HG03442 (cell line): Measurements from ENCODE around the gene PROB1.
"Not testable (repeated sequence)": the region's sequence is repeated elsewhere in the genome, so short reads cannot be mapped to it uniquely, and the experiment has no call there.

ENCODE experiments used
- ATAC-seq: cut with Tn5 transposase; IDR thresholded peaks from one replicate; pipeline ENCODE4 v1.9.1; 2021; ENCODE audit warnings: mild to moderate bottlenecking, moderate library complexity; ENCODE audit not compliant: unreplicated experiment

The PROB1 gene

DNA sequence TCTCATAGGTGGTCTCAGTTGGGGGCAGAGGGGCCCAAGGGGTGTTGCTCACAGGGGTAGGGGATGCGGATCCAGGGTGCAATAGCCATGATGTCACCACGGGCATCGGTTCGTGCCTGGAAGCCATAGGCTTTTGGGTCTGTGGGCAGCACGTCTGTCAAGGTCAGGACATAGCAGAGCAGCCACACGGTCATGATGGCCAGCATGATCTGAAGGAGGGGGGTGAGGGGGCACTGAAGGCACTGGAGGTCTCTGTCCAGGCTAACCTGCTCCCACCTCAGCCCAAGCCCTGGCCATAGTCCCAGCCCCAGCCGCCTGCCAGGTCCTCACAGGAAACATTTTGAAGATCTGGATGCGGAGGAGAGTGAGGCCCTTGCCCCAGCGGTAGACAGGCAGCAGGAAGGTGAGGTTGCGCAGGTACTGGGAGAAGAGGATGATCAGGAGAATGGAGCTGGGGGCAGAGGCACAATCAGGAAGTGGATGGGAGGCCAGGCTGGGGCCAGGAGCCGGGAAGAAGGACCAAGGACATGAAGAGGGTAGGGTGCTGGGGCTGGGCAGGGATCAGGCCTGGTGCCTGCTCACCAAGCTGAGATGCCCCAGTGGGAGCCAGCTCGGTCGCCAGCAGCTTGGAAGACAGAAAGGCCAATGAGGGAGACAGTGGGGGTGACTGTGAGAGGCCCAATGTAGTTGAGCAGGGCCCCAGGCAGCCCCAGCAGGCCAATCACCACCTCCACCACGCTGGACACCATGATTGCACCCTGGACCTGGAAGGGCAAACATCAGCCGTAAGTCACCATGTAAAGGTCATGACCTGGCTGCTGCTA is 15.1 kb downstream of the PROB1 start:
- no peak for ATAC-seq

GRCh38 chr5:139378941-139379361 is 16.0 kb downstream of the PROB1 start:
- ATAC-seq: no peak

GRCh38 chr5:139378101-139378825 is 16.6 kb downstream of the PROB1 start:
- ATAC-seq: no peak

- ATAC-seq: no peak
Observed at GRCh38 chr5:139377226-139377625, 17.7 kb downstream of the PROB1 start.

- ATAC-seq: no peak
Observed at GRCh38 chr5:139376364-139376763, 18.5 kb downstream of the PROB1 start.

- no peak for ATAC-seq
Observed at GRCh38 chr5:139374909-139375308, 20.0 kb downstream of the PROB1 start.

- ATAC-seq: no peak
Observed at GRCh38 chr5:139371482-139372435, 23.1 kb downstream of the PROB1 start.

- no peak for ATAC-seq
Observed at GRCh38 chr5:139369181-139369580, 25.7 kb downstream of the PROB1 start.

DNA sequence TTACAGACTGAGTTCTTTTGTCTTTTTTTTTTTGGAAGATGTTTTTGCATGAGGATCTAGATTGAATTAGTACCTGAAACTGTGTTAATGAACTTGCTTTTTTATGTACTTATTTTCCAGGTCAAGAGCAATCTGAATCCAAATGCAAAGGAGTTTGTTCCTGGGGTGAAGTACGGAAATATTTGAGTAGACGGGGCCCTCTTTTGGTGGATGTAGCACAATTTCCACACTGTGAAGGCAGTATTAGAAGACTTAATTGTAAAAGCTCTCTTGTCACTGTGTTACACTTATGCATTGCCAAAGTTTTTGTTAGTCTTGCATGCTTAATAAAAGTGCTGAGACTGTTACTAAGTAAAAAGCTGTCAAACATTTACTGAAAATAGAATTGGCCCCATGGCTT is 26.3 kb downstream of the PROB1 start:
- no peak for ATAC-seq

- no peak for ATAC-seq
Observed at GRCh38 chr5:139364466-139364865, 30.4 kb downstream of the PROB1 start.

GRCh38 chr5:139363937-139364336 is 31.0 kb downstream of the PROB1 start:
- no peak for ATAC-seq

DNA sequence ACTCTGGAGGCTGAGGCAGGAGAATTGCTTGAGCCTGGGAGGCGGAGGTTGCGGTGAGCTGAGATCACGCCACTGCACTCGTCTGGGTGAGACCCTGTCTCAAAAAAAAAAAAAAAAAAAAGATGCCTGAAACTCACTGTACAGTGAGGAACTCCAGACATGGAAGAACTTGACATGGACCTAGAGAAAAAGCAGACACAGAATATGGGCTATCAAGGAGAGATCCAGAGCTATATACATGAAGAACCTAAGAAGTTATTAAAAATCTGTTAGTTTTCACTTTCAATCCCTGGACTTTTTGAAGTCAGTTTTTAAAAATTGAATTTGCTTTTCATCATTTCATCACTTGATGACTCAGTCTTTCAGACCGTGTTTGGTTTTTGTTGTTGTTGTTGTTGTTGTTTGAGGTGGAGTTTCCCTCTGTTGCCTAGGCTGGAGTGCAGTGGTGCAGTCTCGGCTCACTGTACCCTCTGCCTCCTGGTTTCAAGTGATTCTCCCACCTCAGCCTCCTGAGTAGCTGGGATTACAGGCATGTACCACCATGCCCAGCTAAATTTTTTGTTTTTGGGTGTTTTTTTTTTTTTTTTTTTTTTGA is 33.0 kb downstream of the PROB1 start:
- ATAC-seq: no peak

- ATAC-seq: no peak
Observed at GRCh38 chr5:139360384-139360783, 34.5 kb downstream of the PROB1 start.

GRCh38 chr5:139358064-139358463 is 36.8 kb downstream of the PROB1 start:
- no peak for ATAC-seq

GRCh38 chr5:139355900-139356299 is 39.0 kb downstream of the PROB1 start:
- not testable (repeated sequence) for ATAC-seq

DNA sequence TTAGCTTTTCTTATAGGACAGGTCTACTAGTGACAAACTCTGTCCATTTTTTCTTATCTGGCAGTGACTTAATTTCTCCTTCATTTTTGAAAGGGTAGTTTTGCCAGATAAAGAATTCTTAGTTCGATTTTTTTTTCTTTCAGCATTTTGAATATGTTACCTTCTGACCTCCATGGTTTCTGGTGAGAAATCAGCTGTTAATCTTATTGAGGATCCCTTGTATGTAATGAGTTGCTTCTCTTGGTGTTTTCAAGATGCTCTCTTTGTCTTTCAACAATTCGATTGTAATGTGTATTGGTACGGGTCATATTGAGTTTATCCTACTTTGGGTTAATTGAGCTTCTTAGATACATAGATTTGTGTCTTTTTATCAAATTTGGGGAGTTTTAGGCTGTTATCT is 40.7 kb downstream of the PROB1 start:
- no peak for ATAC-seq

DNA sequence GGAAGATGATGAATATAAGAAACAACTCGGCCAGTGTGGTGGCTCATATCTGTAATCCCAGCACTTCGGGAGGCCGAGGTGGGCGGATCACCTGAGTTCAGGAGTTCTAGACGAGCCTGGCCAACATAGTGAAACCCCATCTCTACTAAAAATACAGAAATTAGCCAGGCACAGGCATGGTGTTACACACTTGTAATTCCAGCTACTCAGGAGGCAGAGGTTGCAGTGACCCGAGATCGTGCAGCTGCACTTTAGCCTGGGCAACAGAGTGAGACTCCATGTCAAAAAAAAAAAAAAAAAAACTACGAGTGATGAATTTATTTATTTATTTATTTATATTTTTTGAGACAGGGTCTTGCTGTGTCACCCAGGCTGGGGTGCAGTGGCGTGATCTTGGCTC is 47.0 kb downstream of the PROB1 start:
- ATAC-seq: not testable (repeated sequence)

DNA sequence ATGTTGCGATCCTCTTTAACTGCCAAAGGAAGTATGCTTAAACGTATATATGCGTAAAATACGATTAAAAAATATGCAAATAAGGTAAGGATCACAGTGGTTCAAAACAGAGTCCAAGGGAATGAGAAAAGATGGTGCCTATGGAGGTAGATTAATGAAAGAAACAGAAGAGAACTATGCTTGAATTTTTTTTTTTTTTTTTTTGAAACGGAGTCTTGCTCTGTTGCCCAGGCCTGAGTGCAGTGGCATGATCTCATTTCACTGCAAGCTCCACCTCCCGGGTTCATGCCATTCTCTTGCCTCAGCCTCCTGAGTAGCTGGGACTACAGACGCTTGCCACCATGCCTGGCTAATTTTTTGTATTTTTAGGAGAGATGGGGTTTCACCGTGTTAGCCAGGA is 49.5 kb downstream of the PROB1 start:
- not testable (repeated sequence) for ATAC-seq

DNA sequence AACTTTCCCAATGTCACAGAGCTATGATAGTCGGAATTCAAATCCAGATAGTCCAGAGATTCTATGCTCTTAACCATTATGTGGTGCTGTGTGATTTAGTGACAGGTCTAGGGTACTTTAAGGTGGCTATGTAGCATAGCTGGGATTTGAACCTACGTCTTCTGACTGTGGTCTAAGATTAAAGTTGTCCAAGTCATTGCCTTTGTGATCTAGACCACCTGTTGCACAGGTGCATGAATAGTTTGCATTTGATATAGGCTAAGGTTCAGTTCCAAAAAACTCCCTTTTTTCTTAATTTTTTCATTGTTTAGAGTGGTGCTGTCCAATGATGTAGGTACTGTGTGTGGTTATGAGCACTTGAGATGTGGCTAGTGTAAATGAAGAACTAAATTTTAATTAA is 50.7 kb downstream of the PROB1 start:
- no peak for ATAC-seq

- no peak for ATAC-seq
Observed at GRCh38 chr5:139343476-139343875, 51.4 kb downstream of the PROB1 start.

- peak; percentile 30 for ATAC-seq
Observed at GRCh38 chr5:139342423-139342723, 52.5 kb downstream of the PROB1 start.
